Activated CD8-positive, alpha-beta T cell treated with anti-CD3 and anti-CD28 coated beads for 36 hours (primary cell): ENCODE measurements around the gene GAD1. TPM values are rescaled to one million over a fixed set of nuclear protein-coding genes. Genes with fewer than 3 reads are reported as not detected.

Experiments used
- ATAC-seq: fragments of 200-7000 bp; cut with Tn5 transposase; one replicate; pipeline ENCODE4 v1.10.0; 2021; ENCODE audit warnings: mild to moderate bottlenecking, moderate library complexity
- CTCF ChIA-PET: fragments of 350-600 bp; sonication (Branson Sonifier 250); formaldehyde crosslinking; loops from one replicate; lab custom pipeline; 2021; ENCODE audit warnings: antibody characterized with exemption; lab: Charles Lee
- POLR2A ChIA-PET: fragments of 350-600 bp; sonication (Branson Sonifier 250); formaldehyde crosslinking; loops from one replicate; lab custom pipeline; 2021; ENCODE audit warnings: antibody characterized with exemption; lab: Charles Lee
- DNase-seq: peaks from one replicate; pipeline ENCODE4 v3.0.0-alpha.2; 2020
- H3K27ac Mint-ChIP-seq: one replicate; pipeline ENCODE4 v1.8.0; 2021; ENCODE audit warnings: mild to moderate bottlenecking, mixed read lengths
- H3K27me3 Mint-ChIP-seq: one replicate; pipeline ENCODE4 v1.8.0; 2021; ENCODE audit warnings: mixed read lengths
- H3K36me3 Mint-ChIP-seq: one replicate; pipeline ENCODE4 v1.8.0; 2021; ENCODE audit warnings: low read depth, mixed read lengths
- H3K4me1 Mint-ChIP-seq: one replicate; pipeline ENCODE4 v1.8.0; 2021; ENCODE audit warnings: low read depth, mixed read lengths
- H3K4me3 Mint-ChIP-seq: one replicate; pipeline ENCODE4 v1.8.0; 2021; ENCODE audit warnings: mild to moderate bottlenecking, moderate library complexity, mixed read lengths
- H3K9me3 Mint-ChIP-seq: one replicate; pipeline ENCODE4 v1.8.0; 2021; ENCODE audit warnings: mixed read lengths
- intact Hi-C: fragments of 100-400 bp; cut with micrococcal nuclease; formaldehyde crosslinking; loops from one replicate; pipeline ENCODE4 v1.10.0; 2022
- total RNA-seq, 2 experiments: library from RNA; stranded (reverse); gene quantifications; one replicate each; pipeline ENCODE4 v1.2.3, GENCODE V29; 2021
- TF ChIP-seq, protein P1 (sequence below): fragments of 200-600 bp; IDR thresholded peaks from one replicate; pipeline ENCODE4 v1.8.0; 2022; ENCODE audit warnings: antibody characterized with exemption, mild to moderate bottlenecking

GAD1 gene
- total RNA-seq: 1 to 10 TPM; 1.3 to 2.5 TPM

GRCh38 chr2:170816504-170817092, at the start of gene GAD1:
GAD1 (plus strand) TSS chr2:170816887; CDS start chr2:170818592, 1,705 bp downstream.
- CTCF ChIA-PET: interaction anchor here (0.6 to 6.7 kb wide), 20 partner anchors 9 to 782 kb away, joined by 3 to 77 read pairs (median 4); partner anchors contain the start of genes ERICH2 and SP5
- peaks cover 50% of the 10 kb centered on the region for H3K4me1 Mint-ChIP-seq
- POLR2A ChIA-PET: interaction anchor here (0.6 to 1.3 kb wide), 4 partner anchors 9 to 789 kb away, joined by 3 to 4 read pairs (median 4); no protein-coding TSS in a partner anchor

GRCh38 chr2:170770008-170770605, 46.6 kb upstream of the GAD1 start, which contains the start of gene ERICH2:
ERICH2 (plus strand) TSS chr2:170770378; CDS start chr2:170770682, 304 bp downstream.
- DNase-seq (peak; percentile 70), ATAC-seq (peak; percentile 75)
- Mint-ChIP-seq H3K4me1 (peaks cover 12% of the 10 kb centered on the region), H3K27ac (peak within 1 kb of the TSS; percentile 44), H3K27me3 (peaks cover 18% of the 10 kb centered on the region), H3K9me3 (no peaks in the 10 kb centered on the region), H3K4me3 (peak within 1 kb of the TSS; percentile 76), H3K36me3 (no peaks in the 10 kb centered on the region)
- ChIA-PET POLR2A (no interaction called here), CTCF (interaction anchor here (1.1 to 2.8 kb wide), 7 partner anchors 9 to 409 kb away, joined by 3 to 11 read pairs (median 4); partner anchors contain the start of gene GAD1)
- TF ChIP-seq, protein P1, sequence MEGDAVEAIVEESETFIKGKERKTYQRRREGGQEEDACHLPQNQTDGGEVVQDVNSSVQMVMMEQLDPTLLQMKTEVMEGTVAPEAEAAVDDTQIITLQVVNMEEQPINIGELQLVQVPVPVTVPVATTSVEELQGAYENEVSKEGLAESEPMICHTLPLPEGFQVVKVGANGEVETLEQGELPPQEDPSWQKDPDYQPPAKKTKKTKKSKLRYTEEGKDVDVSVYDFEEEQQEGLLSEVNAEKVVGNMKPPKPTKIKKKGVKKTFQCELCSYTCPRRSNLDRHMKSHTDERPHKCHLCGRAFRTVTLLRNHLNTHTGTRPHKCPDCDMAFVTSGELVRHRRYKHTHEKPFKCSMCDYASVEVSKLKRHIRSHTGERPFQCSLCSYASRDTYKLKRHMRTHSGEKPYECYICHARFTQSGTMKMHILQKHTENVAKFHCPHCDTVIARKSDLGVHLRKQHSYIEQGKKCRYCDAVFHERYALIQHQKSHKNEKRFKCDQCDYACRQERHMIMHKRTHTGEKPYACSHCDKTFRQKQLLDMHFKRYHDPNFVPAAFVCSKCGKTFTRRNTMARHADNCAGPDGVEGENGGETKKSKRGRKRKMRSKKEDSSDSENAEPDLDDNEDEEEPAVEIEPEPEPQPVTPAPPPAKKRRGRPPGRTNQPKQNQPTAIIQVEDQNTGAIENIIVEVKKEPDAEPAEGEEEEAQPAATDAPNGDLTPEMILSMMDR: peak; percentile 10
- intact Hi-C loops: loop anchor here (5.0 kb wide), 1 partner anchor 58 kb away; no protein-coding TSS in a partner anchor

More at GRCh38 chr2:170816504-170817092, at the start of gene GAD1:
- DNase-seq (peak; percentile 81), ATAC-seq (peak; percentile 61)
- no peaks in the 10 kb centered on the region for H3K9me3 Mint-ChIP-seq
- TF ChIP-seq, protein P1: no peak
- no peak within 1 kb of the TSS for H3K27ac Mint-ChIP-seq
- no peaks in the 10 kb centered on the region for H3K36me3 Mint-ChIP-seq
- peak within 1 kb of the TSS; percentile 66 for H3K4me3 Mint-ChIP-seq
- intact Hi-C loops: loop anchor here (10.0 kb wide), 1 partner anchor 332 kb away; no protein-coding TSS in a partner anchor
- peaks cover 74% of the 10 kb centered on the region for H3K27me3 Mint-ChIP-seq

GRCh38 chr2:170770606-170771420, 45.9 kb upstream of the GAD1 start:
- Mint-ChIP-seq H3K4me1 (peaks cover 12% of the 10 kb centered on the region), H3K27me3 (peaks cover 21% of the 10 kb centered on the region), H3K4me3 (peak overlapping the region; percentile 76), H3K9me3 (no peaks in the 10 kb centered on the region), H3K36me3 (no peaks in the 10 kb centered on the region), H3K27ac (peak overlapping the region; percentile 44)
- intact Hi-C loops: loop anchor here (5.0 kb wide), 1 partner anchor 59 kb away; no protein-coding TSS in a partner anchor
- TF ChIP-seq, protein P1: no peak
- ChIA-PET POLR2A (no interaction called here), CTCF (interaction anchor here (0.7 to 2.8 kb wide), 10 partner anchors 8 to 410 kb away, joined by 3 to 11 read pairs (median 4); partner anchors contain the start of gene GAD1)
- peak; percentile 77 for DNase-seq
- ATAC-seq: peak; percentile 90

- ChIA-PET POLR2A (no interaction called here), CTCF (interaction anchor here (0.7 to 1.5 kb wide), 4 partner anchors 44 to 410 kb away, joined by 3 to 4 read pairs (median 4); no protein-coding TSS in a partner anchor)
- peak overlapping the region; percentile 64 for H3K4me3 Mint-ChIP-seq
- H3K27ac Mint-ChIP-seq: no peak overlapping the region
- intact Hi-C loops: loop anchor here (5.0 kb wide), 1 partner anchor 59 kb away; no protein-coding TSS in a partner anchor
- H3K27me3 Mint-ChIP-seq: peaks cover 21% of the 10 kb centered on the region
- peaks cover 12% of the 10 kb centered on the region for H3K4me1 Mint-ChIP-seq
- DNase-seq: no peak
- no peaks in the 10 kb centered on the region for H3K36me3 Mint-ChIP-seq
- H3K9me3 Mint-ChIP-seq: no peaks in the 10 kb centered on the region
- ATAC-seq: no peak
- TF ChIP-seq, protein P1: no peak
Measured at GRCh38 chr2:170771421-170771937, 45.2 kb upstream of the GAD1 start.
